HAP-1 (cell line): Measurements from ENCODE around the gene HNF1A.

ENCODE experiments used
- DNase-seq, 2 experiments: peaks; one replicate each; pipeline ENCODE4 v3.0.0-alpha.2; 2016 to 2020; ENCODE audit warnings: low spot score in 2 of 2
- H3K27me3 ChIP-seq: fragments of 250-450 bp; sonication (Bioruptor Pico); 2 replicates; pipeline ENCODE4 v1.5.1; 2020; ENCODE audit warnings: low read depth, mild to moderate bottlenecking, moderate library complexity
- H3K36me3 ChIP-seq: fragments of 250-450 bp; sonication (Bioruptor Pico); replicated peaks from 2 replicates; pipeline ENCODE4 v1.5.1; 2020; ENCODE audit warnings: mild to moderate bottlenecking
- H3K4me1 ChIP-seq: fragments of 250-450 bp; sonication (Bioruptor Pico); 2 replicates; pipeline ENCODE4 v1.5.1; 2020; ENCODE audit warnings: mild to moderate bottlenecking
- H3K4me3 ChIP-seq: fragments of 250-450 bp; sonication (Bioruptor Pico); 2 replicates; pipeline ENCODE4 v1.5.1; 2020; ENCODE audit warnings: mild to moderate bottlenecking, moderate library complexity
- H3K9me3 ChIP-seq: fragments of 250-450 bp; sonication (Bioruptor Pico); 2 replicates; pipeline ENCODE4 v1.5.1; 2020; ENCODE audit warnings: mild to moderate bottlenecking, moderate library complexity
- in situ Hi-C: fragments of 300-500 bp; cut with MboI; formaldehyde crosslinking; loops from 3 replicates; pipeline ENCODE4 v1.14.3; 2020; ENCODE audit warnings: low sequenced_read_pairs, inconsistent platforms, mixed read lengths

Gene HNF1A, protein sequence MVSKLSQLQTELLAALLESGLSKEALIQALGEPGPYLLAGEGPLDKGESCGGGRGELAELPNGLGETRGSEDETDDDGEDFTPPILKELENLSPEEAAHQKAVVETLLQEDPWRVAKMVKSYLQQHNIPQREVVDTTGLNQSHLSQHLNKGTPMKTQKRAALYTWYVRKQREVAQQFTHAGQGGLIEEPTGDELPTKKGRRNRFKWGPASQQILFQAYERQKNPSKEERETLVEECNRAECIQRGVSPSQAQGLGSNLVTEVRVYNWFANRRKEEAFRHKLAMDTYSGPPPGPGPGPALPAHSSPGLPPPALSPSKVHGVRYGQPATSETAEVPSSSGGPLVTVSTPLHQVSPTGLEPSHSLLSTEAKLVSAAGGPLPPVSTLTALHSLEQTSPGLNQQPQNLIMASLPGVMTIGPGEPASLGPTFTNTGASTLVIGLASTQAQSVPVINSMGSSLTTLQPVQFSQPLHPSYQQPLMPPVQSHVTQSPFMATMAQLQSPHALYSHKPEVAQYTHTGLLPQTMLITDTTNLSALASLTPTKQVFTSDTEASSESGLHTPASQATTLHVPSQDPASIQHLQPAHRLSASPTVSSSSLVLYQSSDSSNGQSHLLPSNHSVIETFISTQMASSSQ

DNA sequence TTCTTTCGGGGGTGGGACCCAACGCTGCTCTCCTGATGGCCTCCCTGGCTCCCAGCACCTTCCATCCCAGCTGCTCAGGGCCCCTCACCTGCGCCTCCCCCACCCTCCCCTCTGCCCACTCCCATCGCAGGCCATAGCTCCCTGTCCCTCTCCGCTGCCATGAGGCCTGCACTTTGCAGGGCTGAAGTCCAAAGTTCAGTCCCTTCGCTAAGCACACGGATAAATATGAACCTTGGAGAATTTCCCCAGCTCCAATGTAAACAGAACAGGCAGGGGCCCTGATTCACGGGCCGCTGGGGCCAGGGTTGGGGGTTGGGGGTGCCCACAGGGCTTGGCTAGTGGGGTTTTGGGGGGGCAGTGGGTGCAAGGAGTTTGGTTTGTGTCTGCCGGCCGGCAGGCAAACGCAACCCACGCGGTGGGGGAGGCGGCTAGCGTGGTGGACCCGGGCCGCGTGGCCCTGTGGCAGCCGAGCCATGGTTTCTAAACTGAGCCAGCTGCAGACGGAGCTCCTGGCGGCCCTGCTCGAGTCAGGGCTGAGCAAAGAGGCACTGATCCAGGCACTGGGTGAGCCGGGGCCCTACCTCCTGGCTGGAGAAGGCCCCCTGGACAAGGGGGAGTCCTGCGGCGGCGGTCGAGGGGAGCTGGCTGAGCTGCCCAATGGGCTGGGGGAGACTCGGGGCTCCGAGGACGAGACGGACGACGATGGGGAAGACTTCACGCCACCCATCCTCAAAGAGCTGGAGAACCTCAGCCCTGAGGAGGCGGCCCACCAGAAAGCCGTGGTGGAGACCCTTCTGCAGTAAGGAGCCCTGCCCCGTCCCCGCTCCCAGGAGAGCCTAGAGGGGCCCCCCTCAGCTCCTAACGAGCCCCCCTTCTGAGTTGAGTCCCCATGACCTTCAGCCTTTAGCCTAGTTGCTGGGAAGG, at the start of gene HNF1A:
TSS of gene HNF1A (plus strand) at position 248 of the 924 bp plus-strand sequence. CDS start at position 474, 226 bp downstream.
- Histone ChIP-seq H3K4me1 (no peaks in the 10 kb centered on the region; the same call in 1 of the 2 replicates), H3K27me3 (no peaks in the 10 kb centered on the region), H3K9me3 (no peaks in the 10 kb centered on the region), H3K4me3 (no peak within 1 kb of the TSS), H3K36me3 (no peaks in the 10 kb centered on the region)
- in situ Hi-C loops: no loop called here
- DNase-seq: no peak

DNA sequence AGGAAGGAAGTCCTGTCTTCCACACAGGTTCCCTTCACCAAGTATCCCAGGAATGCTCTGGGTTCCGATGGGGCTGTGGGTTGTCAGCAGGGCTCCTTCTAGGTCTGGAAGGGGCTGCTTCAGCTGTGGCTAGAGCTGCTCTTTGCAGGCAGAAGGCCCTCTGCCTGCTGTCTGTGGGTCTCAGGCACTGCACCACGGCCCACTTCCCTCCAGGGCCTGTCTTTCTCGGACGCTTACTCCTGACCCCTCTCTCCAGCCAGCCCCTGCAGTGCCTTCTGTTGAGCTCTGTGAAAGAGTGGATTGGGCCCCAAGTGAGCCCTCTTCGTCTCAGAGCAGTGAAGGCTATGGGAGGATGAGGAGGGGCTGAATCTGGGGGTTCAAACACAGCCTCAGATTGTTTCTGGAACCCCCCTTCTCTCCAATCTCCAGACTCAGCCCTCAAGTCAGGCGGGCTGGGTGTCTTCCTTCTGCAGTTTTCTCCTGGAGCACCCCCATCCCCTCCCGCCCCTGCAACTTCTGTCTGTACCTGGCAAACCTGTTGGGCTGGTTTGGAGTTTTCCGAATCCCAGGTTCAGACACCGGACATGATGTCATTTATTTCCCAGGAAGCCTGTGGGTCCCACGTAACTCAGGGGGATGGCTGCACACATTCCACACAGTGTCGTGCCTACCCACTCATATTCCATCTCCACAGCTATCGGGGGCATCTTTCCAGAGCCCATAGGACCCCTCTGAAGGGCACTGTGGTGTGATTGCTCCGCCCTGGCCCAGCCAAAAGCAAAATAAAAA, 49.3 kb upstream of the HNF1A start:
- H3K4me3 ChIP-seq: no peak overlapping the region

DNA sequence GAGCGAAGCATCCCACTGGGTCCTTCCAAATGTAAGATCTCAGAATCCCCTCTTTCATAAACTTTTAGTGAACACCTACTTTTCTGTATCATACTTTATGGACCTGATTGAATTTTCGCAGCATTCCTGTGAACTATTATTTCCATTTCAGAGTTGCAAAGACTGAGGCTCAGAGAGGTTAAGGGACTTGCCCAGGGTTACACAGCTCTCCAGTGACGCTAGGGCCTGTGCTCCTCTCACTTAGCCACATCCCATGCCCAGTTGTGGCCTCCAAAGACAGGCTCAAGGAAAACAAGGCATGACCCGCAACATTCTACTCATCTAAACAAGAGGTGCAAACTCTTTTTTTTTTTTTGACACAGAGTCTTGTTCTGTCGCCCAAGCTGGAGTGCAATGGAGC, 48.3 kb upstream of the HNF1A start:
- Histone ChIP-seq H3K27me3 (no peaks in the 10 kb centered on the region), H3K4me3 (no peak overlapping the region)

More for the DNA sequence above, 49.3 kb upstream of the HNF1A start:
- in situ Hi-C loops: no loop called here
- no peak for DNase-seq
- Histone ChIP-seq H3K9me3 (no peaks in the 10 kb centered on the region), H3K27me3 (no peaks in the 10 kb centered on the region), H3K36me3 (no peaks in the 10 kb centered on the region), H3K4me1 (no peaks in the 10 kb centered on the region)

DNA sequence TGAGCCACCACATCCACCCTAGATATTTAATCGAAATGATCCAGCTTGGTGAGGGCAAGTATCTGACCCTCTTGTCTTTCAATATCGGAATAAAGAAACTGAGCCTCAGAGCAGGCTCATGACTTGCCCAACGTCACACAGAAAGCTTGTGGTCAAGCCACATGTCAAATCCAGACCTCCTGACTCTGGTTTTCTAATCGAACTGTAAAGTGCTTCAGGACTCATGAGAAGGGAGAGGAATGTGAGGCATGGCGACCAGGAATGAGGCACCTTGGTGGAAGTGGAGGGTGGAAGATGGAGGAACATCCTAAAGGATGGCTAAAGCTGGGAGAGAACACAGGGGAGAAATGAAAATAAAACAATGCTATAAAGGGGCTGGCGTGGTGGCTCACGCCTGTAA, 46.3 kb upstream of the HNF1A start:
- no peak for DNase-seq
- H3K36me3 ChIP-seq: no peaks in the 10 kb centered on the region
- no peak overlapping the region for H3K4me3 ChIP-seq
- H3K27me3 ChIP-seq: no peaks in the 10 kb centered on the region
- H3K9me3 ChIP-seq: no peaks in the 10 kb centered on the region
- in situ Hi-C loops: no loop called here
- H3K4me1 ChIP-seq: no peaks in the 10 kb centered on the region

More for the DNA sequence above, 48.3 kb upstream of the HNF1A start:
- in situ Hi-C loops: no loop called here
- Histone ChIP-seq H3K9me3 (no peaks in the 10 kb centered on the region), H3K4me1 (no peaks in the 10 kb centered on the region), H3K36me3 (no peaks in the 10 kb centered on the region)
- no peak for DNase-seq

DNA sequence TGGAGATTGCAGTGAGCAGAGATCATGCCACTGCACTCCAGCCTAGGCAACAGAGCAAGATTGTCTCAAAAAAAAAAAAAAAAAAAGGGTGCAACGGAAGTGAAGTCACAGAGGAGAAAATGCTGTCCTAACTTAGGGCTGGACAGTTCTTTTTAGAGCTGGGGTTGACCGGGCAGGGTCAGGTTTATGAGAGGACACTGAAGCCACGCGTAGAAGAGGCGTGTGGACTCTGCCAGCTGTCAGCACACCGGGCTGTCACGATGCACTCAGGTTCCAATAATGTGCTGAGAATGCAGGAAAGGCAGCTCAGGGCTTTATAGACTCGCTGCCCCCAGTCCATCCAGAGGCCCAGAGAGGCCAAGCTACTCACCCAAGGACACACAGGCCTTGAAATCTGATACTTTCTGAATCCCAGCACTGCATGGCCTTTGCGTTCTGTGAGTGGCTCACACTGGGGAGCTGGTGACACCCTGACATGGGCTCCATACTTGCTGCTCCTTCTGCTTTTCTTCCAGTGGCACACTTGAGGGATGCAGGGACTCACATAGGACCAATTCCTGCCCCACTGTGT, 45.3 kb upstream of the HNF1A start:
- DNase-seq: no peak
- H3K36me3 ChIP-seq: no peaks in the 10 kb centered on the region
- no peaks in the 10 kb centered on the region for H3K4me1 ChIP-seq
- H3K4me3 ChIP-seq: no peak overlapping the region
- H3K9me3 ChIP-seq: no peaks in the 10 kb centered on the region
- in situ Hi-C loops: no loop called here
- H3K27me3 ChIP-seq: no peaks in the 10 kb centered on the region

DNA sequence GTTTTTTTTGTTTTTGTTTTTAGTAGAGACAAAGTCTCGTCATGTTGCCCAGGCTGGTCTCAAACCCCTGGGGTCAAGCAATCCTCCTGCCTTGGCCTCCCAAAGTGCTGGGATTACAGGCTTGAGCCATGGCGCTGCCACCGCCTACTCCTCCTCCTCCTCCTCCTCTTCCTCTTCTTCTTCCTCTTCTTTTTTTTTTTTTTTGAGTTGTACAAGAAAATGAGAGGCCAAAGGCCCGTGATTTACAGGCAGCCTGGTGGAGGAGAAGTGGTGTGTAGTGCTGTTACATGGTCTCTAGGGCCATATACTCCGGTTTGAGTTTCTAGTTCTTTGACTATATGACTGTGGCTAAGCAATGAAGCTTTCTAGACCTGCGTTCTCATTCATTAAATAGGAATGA, 44.6 kb upstream of the HNF1A start:
- in situ Hi-C loops: no loop called here
- no peak overlapping the region for H3K4me3 ChIP-seq
- DNase-seq: no peak
- H3K4me1 ChIP-seq: no peaks in the 10 kb centered on the region
- no peaks in the 10 kb centered on the region for H3K36me3 ChIP-seq
- H3K27me3 ChIP-seq: no peaks in the 10 kb centered on the region
- H3K9me3 ChIP-seq: no peaks in the 10 kb centered on the region

DNA sequence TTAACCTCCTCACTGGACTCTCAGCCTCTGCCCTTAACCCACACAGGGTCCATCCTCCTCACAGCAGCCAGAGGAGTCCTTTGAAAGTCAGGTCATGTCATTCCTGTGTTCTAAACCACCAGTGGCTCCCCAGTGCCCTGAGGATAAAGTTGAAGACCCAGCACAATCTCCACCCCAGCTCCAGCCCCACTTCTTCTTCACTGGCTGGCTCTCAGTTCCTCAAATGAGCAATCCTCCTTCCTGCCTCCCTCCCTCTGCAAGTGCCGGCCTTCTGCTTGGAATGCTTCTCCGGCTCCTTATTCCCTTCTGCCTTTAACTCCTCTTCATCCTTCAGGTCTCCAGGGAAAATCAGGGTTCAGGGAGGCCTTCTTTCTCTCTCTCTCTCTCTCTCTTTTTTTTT, 42.1 kb upstream of the HNF1A start:
- no peak for DNase-seq
- in situ Hi-C loops: no loop called here
- Histone ChIP-seq H3K4me3 (no peak overlapping the region), H3K4me1 (no peaks in the 10 kb centered on the region), H3K9me3 (no peaks in the 10 kb centered on the region), H3K36me3 (no peaks in the 10 kb centered on the region), H3K27me3 (no peaks in the 10 kb centered on the region)

DNA sequence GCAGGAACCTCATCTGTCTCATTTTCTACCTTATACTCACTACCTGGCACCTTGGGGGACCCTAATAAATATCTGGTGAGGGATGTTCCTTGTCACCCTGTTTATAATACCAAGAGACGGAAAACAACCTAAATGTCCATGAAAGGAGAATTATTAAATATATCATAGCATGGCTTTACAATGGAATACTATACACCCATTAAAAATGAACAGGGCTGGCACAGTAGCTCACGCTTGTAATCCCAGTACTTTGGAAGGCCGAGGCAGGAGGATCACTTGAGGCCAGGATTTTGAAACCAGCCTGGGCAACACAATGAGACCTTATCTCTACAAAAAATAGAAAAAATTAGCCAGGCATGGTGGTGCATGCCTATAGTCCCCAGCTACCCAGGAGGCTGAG, 39.8 kb upstream of the HNF1A start:
- DNase-seq: no peak
- Histone ChIP-seq H3K4me3 (no peak overlapping the region), H3K4me1 (no peaks in the 10 kb centered on the region), H3K36me3 (no peaks in the 10 kb centered on the region), H3K9me3 (no peaks in the 10 kb centered on the region), H3K27me3 (no peaks in the 10 kb centered on the region)
- in situ Hi-C loops: no loop called here

DNA sequence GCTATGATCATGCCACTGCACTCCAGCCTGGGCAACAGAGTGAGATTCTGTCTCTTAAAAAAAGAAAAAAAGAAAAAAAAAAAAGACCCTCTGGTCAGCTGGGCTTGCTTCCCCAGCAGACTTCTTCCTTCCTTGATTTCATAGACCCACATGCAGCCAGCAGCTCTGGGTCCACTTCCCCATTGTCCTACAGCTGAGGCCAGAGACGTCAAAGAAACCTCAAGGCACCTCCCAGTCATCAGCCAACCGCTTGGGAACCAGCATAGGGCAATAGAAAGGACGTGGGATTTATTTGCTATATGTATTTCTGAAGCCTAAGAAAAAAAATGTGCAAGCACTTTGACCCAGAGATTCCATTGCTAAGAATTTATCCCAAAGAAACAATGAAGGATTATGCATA, 38.8 kb upstream of the HNF1A start:
- H3K4me1 ChIP-seq: no peaks in the 10 kb centered on the region
- in situ Hi-C loops: no loop called here

DNA sequence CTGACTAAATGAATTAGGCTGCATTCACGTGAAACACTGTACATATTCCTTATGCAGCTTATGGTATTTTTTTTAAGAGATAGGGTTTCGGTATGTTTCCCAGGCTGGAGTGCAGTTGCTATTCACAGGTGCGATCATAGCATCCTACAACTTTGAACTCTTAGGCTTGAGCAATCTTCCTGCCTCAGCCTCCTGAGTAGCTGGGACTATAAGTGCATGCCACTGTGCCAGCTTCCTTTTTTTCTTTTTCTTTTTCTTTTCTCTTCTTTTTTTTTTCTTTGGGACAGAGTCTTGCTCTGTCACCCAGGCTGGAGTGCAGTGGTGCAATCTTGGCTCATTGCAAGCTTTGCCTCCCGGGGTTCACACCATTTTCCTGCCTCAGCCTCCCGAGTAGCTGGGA, 38.3 kb upstream of the HNF1A start:
- no peaks in the 10 kb centered on the region for H3K36me3 ChIP-seq
- in situ Hi-C loops: no loop called here
- H3K4me3 ChIP-seq: no peak overlapping the region
- H3K9me3 ChIP-seq: no peaks in the 10 kb centered on the region
- H3K27me3 ChIP-seq: no peaks in the 10 kb centered on the region
- no peaks in the 10 kb centered on the region for H3K4me1 ChIP-seq
- DNase-seq: no peak

More for the DNA sequence above, 38.8 kb upstream of the HNF1A start:
- H3K4me3 ChIP-seq: no peak overlapping the region
- H3K36me3 ChIP-seq: no peaks in the 10 kb centered on the region
- H3K27me3 ChIP-seq: no peaks in the 10 kb centered on the region
- no peaks in the 10 kb centered on the region for H3K9me3 ChIP-seq
- DNase-seq: no peak

DNA sequence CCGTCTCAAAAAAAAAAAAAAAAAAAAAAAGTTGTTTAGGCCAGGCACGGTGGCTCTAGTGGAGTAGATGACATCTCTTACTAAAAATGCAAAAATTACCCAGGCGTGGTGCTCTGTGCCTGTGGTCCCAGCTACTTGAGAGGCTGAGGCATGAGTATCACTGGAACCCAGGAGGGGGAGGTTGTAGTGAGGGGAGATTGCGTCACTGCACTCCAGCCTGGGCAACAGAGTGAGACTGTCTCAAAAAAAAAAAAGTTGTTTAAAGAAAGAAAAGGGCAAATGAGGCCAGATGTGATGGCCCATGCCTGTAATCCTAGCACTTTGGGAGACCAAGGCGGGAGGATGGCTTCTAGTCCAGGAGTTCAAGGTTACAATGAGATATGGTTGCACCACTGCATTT, 37.5 kb upstream of the HNF1A start:
- H3K27me3 ChIP-seq: no peaks in the 10 kb centered on the region
- in situ Hi-C loops: no loop called here
- H3K4me3 ChIP-seq: no peak overlapping the region
- H3K36me3 ChIP-seq: no peaks in the 10 kb centered on the region
- H3K9me3 ChIP-seq: no peaks in the 10 kb centered on the region
- DNase-seq: no peak
- H3K4me1 ChIP-seq: no peaks in the 10 kb centered on the region

DNA sequence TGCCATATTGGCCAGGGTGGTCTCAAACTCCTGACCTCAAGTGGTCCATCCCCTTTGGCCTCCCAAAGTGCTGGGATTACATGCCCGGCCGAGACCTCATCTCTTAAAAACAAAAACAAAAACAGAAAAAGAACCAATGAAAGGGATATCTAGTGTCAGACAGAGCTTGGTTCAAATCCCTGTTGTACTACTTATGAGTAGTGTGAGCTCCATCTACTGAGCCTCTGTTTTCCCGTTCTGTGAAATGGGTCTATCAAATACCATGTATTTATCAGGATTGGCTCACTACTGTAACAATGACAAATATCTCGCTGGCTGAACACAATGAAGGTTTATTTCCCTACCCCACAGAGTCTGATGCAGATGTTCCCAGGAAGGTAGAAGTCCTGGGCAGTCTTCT, 36.9 kb upstream of the HNF1A start:
- H3K36me3 ChIP-seq: no peaks in the 10 kb centered on the region
- H3K4me3 ChIP-seq: no peak overlapping the region
- no peaks in the 10 kb centered on the region for H3K27me3 ChIP-seq
- no peak for DNase-seq
- in situ Hi-C loops: no loop called here
- no peaks in the 10 kb centered on the region for H3K4me1 ChIP-seq
- no peaks in the 10 kb centered on the region for H3K9me3 ChIP-seq

DNA sequence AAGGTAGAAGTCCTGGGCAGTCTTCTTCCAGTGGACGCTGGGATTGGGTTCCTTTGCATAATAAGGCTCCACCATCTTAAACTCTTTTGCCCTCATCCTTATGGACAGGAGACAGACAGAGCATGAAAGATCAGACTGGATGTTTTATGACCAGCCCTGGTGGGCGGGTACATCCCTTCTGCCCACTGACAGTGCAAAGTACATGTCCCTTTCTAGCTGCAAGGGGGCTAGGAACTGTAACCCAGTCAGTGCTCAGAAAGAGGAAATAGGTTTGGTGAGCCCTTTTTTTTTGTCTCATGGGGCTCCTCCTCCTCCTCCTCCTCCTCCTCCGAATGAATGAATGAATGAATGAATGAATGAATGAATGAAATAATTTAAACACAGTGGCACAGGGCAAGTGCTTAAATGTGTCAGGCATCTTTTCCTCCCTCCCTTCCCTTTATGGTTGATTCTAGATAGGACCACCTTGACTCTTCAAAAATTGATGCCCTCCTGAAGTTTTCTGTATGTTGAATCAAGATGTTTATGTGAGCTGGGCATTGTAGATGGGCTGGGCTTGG, 36.4 kb upstream of the HNF1A start:
- no peak overlapping the region for H3K4me3 ChIP-seq
- no peaks in the 10 kb centered on the region for H3K36me3 ChIP-seq
- no peaks in the 10 kb centered on the region for H3K4me1 ChIP-seq
- in situ Hi-C loops: no loop called here
- no peaks in the 10 kb centered on the region for H3K9me3 ChIP-seq
- no peak for DNase-seq
- H3K27me3 ChIP-seq: no peaks in the 10 kb centered on the region
